MCF 10A (cell line): ENCODE measurements around the gene MAP2K7. TPM values are rescaled to one million over a fixed set of nuclear protein-coding genes. Genes with fewer than 3 reads are reported as not detected.
A peak's percentile ranks its signal among the peaks of the same experiment; 100 is the strongest.

ENCODE experiments used
- BruUV-seq: library from RNA; stranded (reverse); fragments of 400-500 nt; replicated peaks from 2 replicates; lab custom pipeline; 2021; lab: Mats Ljungman, UMichigan
- CTCF ChIA-PET: fragments of 300-600 bp; sonication (Branson Sonifier 250); formaldehyde crosslinking; extraction: SDS; loops from one replicate; lab custom pipeline; 2021; ENCODE audit warnings: antibody characterized with exemption, inconsistent platforms; lab: Yijun Ruan, JAX
- POLR2A ChIA-PET: fragments of 300-600, 350-650 bp; sonication (Branson Sonifier 250); formaldehyde crosslinking; extraction: SDS; loops from one replicate; lab custom pipeline; 2020; ENCODE audit warnings: antibody characterized with exemption, inconsistent platforms; lab: Yijun Ruan, JAX
- DNase-seq: peaks from one replicate; pipeline ENCODE4 v3.0.0-alpha.2; 2018; ENCODE audit not compliant: unreplicated experiment
- H3K27ac Mint-ChIP-seq: one replicate; pipeline ENCODE4 v1.8.0; 2022; ENCODE audit warnings: mild to moderate bottlenecking, low read depth, mixed read lengths; ENCODE audit not compliant: unreplicated experiment
- H3K27me3 Mint-ChIP-seq: one replicate; pipeline ENCODE4 v1.8.0; 2022; ENCODE audit warnings: mixed read lengths; ENCODE audit not compliant: insufficient read depth, unreplicated experiment
- H3K36me3 Mint-ChIP-seq: one replicate; pipeline ENCODE4 v1.8.0; 2022; ENCODE audit warnings: mild to moderate bottlenecking, moderate library complexity, mixed read lengths; ENCODE audit not compliant: insufficient read depth, unreplicated experiment
- H3K4me1 Mint-ChIP-seq: one replicate; pipeline ENCODE4 v1.8.0; 2022; ENCODE audit warnings: mixed read lengths; ENCODE audit not compliant: insufficient read depth, unreplicated experiment
- H3K4me3 Mint-ChIP-seq: one replicate; pipeline ENCODE4 v1.8.0; 2022; ENCODE audit warnings: mild to moderate bottlenecking, moderate library complexity, mixed read lengths; ENCODE audit not compliant: unreplicated experiment
- H3K9me3 Mint-ChIP-seq: one replicate; pipeline ENCODE4 v1.8.0; 2022; ENCODE audit warnings: mixed read lengths; ENCODE audit not compliant: unreplicated experiment
- intact Hi-C: fragments of 100-400 bp; cut with micrococcal nuclease; formaldehyde crosslinking; loops from 2 replicates; pipeline ENCODE4 v1.14.1; 2022
- total RNA-seq: library from RNA; stranded (reverse); gene quantifications from 2 replicates; pipeline ENCODE4 v1.2.3, GENCODE V29; 2022
- TF ChIP-seq, protein P1 (sequence below): fragments of 200-600 bp; IDR thresholded peaks from one replicate; pipeline ENCODE4 v1.8.0; 2022; ENCODE audit warnings: antibody characterized with exemption, mild to moderate bottlenecking; ENCODE audit not compliant: unreplicated experiment

The MAP2K7 gene
- total RNA-seq, 1 experiment from 2014 or later: 36.3 TPM

DNA sequence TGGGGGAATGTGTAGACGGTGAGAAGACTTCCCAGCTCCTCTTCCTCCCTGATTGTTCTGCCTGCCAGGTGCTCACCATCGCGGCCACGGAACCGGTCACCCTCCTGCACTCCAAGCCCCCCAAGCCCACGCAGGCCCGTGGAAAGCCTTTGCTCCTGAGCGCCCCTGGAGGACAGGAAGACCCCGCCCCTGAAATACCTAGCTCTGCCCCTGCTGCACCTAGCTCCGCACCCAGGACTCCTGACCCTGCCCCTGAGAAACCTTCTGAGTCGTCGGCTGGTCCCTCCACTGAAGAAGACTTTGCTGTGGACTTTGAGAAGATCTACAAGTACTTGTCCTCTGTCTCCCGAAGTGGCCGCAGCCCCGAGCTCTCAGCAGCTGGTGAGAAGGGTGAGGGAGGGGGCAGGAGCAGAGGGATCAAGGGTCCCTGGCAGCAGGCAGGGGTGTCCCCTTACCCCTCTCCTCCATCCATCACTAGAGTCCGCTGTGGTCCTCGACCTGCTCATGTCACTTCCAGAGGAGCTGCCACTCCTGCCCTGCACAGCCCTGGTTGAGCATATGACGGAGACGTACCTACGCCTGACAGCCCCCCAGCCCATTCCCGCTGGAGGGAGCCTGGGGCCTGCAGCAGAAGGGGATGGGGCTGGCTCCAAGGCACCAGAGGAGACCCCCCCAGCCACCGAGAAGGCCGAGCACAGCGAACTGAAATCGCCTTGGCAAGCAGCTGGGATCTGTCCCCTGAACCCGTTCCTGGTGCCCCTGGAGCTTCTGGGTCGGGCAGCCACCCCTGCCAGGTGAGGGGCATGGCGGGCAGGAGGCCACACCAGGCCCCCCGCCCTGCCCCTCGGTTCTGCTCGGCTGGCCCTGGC is 18.5 kb downstream of the MAP2K7 start:
- intact Hi-C loops: loop anchor here (5.0 kb wide), 1 partner anchor 55 kb away; no protein-coding TSS in a partner anchor
- BruUV-seq: no TSS peak
- Mint-ChIP-seq H3K27ac (peak overlapping the region; percentile 39), H3K4me3 (peak overlapping the region; percentile 88), H3K36me3 (peaks cover 37% of the 10 kb centered on the region), H3K4me1 (peaks cover 19% of the 10 kb centered on the region), H3K27me3 (no peaks in the 10 kb centered on the region), H3K9me3 (no peaks in the 10 kb centered on the region)
- ChIA-PET POLR2A (interaction anchor here (0.5 to 2.4 kb wide), 3 partner anchors 53 to 82 kb away, joined by 3 to 22 read pairs (median 3); no protein-coding TSS in a partner anchor), CTCF (interaction anchor here (0.5 to 3.6 kb wide), 9 partner anchors 14 to 310 kb away, joined by 3 to 15 read pairs (median 4); partner anchors contain the start of genes LRRC8E and MAP2K7)
- TF ChIP-seq, protein P1, sequence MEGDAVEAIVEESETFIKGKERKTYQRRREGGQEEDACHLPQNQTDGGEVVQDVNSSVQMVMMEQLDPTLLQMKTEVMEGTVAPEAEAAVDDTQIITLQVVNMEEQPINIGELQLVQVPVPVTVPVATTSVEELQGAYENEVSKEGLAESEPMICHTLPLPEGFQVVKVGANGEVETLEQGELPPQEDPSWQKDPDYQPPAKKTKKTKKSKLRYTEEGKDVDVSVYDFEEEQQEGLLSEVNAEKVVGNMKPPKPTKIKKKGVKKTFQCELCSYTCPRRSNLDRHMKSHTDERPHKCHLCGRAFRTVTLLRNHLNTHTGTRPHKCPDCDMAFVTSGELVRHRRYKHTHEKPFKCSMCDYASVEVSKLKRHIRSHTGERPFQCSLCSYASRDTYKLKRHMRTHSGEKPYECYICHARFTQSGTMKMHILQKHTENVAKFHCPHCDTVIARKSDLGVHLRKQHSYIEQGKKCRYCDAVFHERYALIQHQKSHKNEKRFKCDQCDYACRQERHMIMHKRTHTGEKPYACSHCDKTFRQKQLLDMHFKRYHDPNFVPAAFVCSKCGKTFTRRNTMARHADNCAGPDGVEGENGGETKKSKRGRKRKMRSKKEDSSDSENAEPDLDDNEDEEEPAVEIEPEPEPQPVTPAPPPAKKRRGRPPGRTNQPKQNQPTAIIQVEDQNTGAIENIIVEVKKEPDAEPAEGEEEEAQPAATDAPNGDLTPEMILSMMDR: no peak
- DNase-seq: no peak

DNA sequence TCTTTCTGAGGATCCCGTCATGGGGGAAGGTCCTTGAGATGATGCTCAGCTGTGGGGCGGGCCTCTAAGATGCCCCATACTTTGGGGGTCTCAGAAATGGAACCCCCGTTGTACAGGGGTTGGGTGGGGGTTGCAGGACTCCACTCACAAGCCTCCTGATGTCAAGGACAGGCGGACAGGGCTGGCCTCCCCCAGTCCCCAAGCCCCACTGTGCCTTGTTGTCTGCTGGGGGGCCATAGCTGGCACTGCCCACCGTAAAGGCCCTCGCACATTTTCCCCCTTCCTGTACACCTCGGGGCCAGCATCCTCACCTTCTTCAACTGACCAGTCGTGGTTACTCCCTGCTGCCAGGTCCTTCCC is 19.1 kb downstream of the MAP2K7 start:
- intact Hi-C loops: loop anchor here (5.0 kb wide), 1 partner anchor 56 kb away; no protein-coding TSS in a partner anchor
- TF ChIP-seq, protein P1: no peak
- DNase-seq: no peak
- Mint-ChIP-seq H3K27me3 (no peaks in the 10 kb centered on the region), H3K27ac (no peak overlapping the region), H3K9me3 (no peaks in the 10 kb centered on the region), H3K36me3 (peaks cover 37% of the 10 kb centered on the region), H3K4me3 (no peak overlapping the region), H3K4me1 (peaks cover 19% of the 10 kb centered on the region)
- ChIA-PET CTCF (interaction anchor here (0.5 to 3.6 kb wide), 7 partner anchors 14 to 310 kb away, joined by 3 to 15 read pairs (median 4); partner anchors contain the start of gene LRRC8E), POLR2A (interaction anchor here (0.7 kb wide), 1 partner anchor 82 kb away, joined by 3 read pairs; no protein-coding TSS in a partner anchor)
- no TSS peak for BruUV-seq

DNA sequence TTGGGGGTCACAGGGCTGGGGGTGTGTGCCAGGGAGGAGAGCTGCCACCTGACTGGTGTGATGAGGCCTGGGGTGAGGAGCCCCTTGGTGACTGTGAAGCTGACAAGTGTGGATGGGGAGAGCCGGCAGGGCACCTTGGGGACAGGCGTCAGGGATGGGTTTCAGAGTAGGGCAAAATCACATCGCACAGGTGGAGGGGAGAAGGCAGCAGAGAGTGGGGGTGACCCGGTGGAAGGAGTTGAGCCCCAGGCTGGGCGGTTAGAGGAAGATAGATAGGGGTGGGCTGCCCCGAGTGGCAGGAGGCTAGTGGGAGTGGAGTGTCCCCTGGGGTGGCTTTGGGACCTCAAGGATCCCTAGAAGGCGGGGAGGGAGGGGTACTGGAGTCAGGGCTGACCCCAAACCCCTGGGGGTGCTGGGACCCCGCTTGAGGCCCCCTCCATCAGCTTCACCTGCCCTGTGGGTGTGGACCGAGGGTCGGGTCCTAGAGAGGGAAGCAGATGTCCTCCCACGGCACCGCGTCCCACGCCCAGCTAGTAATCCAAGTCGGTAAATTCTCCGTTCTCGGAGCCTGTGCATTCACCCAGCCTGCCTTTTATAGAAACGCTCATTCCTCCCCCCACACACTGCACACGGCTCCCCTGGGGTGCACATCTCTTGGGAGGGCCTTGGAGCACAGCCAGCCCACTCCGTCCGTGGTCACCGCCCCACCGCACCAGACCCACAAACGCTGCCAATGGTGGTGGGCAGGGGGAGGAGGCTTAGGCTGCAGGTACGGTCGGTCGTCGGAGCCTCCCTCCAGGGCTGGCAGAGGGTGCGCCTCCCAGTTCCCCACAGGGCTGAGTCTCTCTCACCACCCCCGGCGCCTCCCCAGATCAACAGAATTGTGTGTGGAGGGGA is 19.9 kb downstream of the MAP2K7 start:
- Mint-ChIP-seq H3K27me3 (no peaks in the 10 kb centered on the region), H3K36me3 (peaks cover 44% of the 10 kb centered on the region), H3K9me3 (no peaks in the 10 kb centered on the region), H3K27ac (no peak overlapping the region), H3K4me3 (no peak overlapping the region), H3K4me1 (peaks cover 24% of the 10 kb centered on the region)
- DNase-seq: no peak
- TF ChIP-seq, protein P1: no peak
- intact Hi-C loops: loop anchor here (5.0 kb wide), 1 partner anchor 56 kb away; no protein-coding TSS in a partner anchor
- ChIA-PET CTCF (interaction anchor here (0.6 to 3.6 kb wide), 4 partner anchors 22 to 71 kb away, joined by 3 to 15 read pairs (median 4); partner anchors contain the start of gene LRRC8E), POLR2A (interaction anchor here (0.8 kb wide), 1 partner anchor 293 kb away, joined by 3 read pairs; no protein-coding TSS in a partner anchor)
- BruUV-seq: no TSS peak
